Measurements from ENCODE around the gene RCAN3.

GRCh38 chr1:24589200-24589599 is 86.6 kb downstream of the RCAN3 start:
- TF ChIP-seq CTCF (IDR thresholded peaks at IDR 0.05) (no peak), POLR2A (IDR thresholded peaks at IDR 0.05) (no peak)

Measured in thyroid gland (tissue), 4 donors.